CD1c-positive myeloid dendritic cell (primary cell): ENCODE data around the gene NRG3.

Source experiments
- DNase-seq: peaks from one replicate; pipeline ENCODE4 v3.0.0-alpha.2; 2016; ENCODE audit errors: extremely low spot score

The NRG3 gene

GRCh38 chr10:82817676-82818422, 942.9 kb downstream of the NRG3 start:
- no peak for DNase-seq

- no peak for DNase-seq
Measured at GRCh38 chr10:82821043-82821442, 946.0 kb downstream of the NRG3 start.

GRCh38 chr10:82826132-82826531, 951.1 kb downstream of the NRG3 start:
- no peak for DNase-seq

- DNase-seq: no peak
Measured at GRCh38 chr10:82827901-82828300, 952.9 kb downstream of the NRG3 start.

- no peak for DNase-seq
Measured at GRCh38 chr10:82847242-82847641, 972.2 kb downstream of the NRG3 start.

GRCh38 chr10:82850191-82850590, 975.2 kb downstream of the NRG3 start:
- no peak for DNase-seq

- DNase-seq: no peak
Measured at GRCh38 chr10:82856957-82857613, 982.1 kb downstream of the NRG3 start.

- DNase-seq: no peak
Measured at GRCh38 chr10:82861889-82862288, 986.9 kb downstream of the NRG3 start.

- no peak for DNase-seq
Measured at GRCh38 chr10:82865366-82865765, 990.4 kb downstream of the NRG3 start.

GRCh38 chr10:82866424-82867020, 991.5 kb downstream of the NRG3 start:
- no peak for DNase-seq

GRCh38 chr10:82867056-82867455, 992.1 kb downstream of the NRG3 start:
- no peak for DNase-seq

GRCh38 chr10:82874671-82875070, 999.7 kb downstream of the NRG3 start:
- DNase-seq: no peak

- DNase-seq: no peak
Measured at GRCh38 chr10:82880776-82881290, 1005.8 kb downstream of the NRG3 start.

- no peak for DNase-seq
Measured at GRCh38 chr10:82882722-82883121, 1007.7 kb downstream of the NRG3 start.

- no peak for DNase-seq
Measured at GRCh38 chr10:82883603-82884002, 1008.6 kb downstream of the NRG3 start.

GRCh38 chr10:82887488-82887887, 1012.5 kb downstream of the NRG3 start:
- no peak for DNase-seq

GRCh38 chr10:82888809-82889455, 1013.9 kb downstream of the NRG3 start:
- no peak for DNase-seq

GRCh38 chr10:82889728-82890127, 1014.7 kb downstream of the NRG3 start:
- no peak for DNase-seq

GRCh38 chr10:82890573-82890972, 1015.6 kb downstream of the NRG3 start:
- DNase-seq: no peak

- no peak for DNase-seq
Measured at GRCh38 chr10:82908096-82908495, 1033.1 kb downstream of the NRG3 start.

- DNase-seq: no peak
Measured at GRCh38 chr10:82908751-82909150, 1033.8 kb downstream of the NRG3 start.

- DNase-seq: no peak
Measured at GRCh38 chr10:82910301-82910700, 1035.3 kb downstream of the NRG3 start.
